ENCODE results near the gene TMBIM4.
"Not testable (repeated sequence)": the region's sequence is repeated elsewhere in the genome, so short reads cannot be mapped to it uniquely, and the experiment has no call there.

Gene TMBIM4, protein sequence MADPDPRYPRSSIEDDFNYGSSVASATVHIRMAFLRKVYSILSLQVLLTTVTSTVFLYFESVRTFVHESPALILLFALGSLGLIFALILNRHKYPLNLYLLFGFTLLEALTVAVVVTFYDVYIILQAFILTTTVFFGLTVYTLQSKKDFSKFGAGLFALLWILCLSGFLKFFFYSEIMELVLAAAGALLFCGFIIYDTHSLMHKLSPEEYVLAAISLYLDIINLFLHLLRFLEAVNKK

DNA sequence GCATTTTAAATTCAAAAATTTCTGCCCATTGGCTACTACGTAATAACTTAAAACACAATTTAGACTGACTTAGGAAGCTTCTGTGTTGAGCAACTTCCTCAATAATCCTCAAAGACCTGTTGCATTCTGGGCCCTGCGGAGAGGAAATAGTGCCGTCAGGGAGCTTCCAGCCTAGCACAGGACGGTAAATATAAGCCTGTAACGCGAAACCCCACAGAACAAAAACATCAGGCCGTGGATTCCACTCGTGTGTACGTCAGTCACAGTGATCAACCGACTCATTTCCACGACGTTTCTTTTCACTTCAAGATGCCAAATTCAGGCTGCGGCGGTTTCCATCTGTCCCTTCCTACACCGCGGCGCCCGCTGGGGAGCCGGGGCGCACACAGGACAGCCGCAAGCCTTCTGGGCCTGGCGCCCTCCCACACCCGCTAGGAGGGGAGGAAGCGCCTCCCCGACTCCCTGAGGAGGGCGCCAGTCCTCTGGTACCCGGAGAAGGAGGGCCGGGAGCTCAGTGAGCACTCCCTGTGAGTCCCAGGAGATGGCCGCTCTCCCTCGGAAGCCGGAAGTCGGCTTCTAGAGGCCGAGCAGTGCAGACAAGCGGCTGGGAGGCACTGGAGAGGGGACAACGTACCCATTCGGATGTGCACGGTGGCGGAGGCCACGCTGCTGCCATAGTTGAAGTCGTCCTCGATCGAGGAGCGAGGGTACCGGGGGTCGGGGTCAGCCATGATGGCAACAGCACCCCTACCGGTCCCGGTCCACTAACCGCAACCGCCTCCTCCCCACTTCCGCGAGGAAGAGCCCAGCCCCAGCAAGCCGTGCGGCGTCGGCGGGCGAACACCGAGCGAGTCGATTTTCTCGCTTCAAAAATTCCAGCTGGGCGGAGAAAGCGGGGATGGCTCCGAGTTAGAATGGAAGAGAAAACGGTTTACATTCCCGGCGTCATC, at the start of gene TMBIM4:
TMBIM4 (minus strand) TSS at position 776 of the 950 bp plus-strand sequence; CDS start at position 731, 45 bp downstream.
- Histone ChIP-seq H3K4me1 (ENCODE audit: control insufficient read depth, insufficient read depth, low read length) (no peaks in the 10 kb centered on the region; the same call in 1 of the 2 replicates), H3K27ac (ENCODE audit: low read depth, low read length) (peak within 1 kb of the TSS; percentile 83; the same call in 1 of the 2 replicates)

DNA sequence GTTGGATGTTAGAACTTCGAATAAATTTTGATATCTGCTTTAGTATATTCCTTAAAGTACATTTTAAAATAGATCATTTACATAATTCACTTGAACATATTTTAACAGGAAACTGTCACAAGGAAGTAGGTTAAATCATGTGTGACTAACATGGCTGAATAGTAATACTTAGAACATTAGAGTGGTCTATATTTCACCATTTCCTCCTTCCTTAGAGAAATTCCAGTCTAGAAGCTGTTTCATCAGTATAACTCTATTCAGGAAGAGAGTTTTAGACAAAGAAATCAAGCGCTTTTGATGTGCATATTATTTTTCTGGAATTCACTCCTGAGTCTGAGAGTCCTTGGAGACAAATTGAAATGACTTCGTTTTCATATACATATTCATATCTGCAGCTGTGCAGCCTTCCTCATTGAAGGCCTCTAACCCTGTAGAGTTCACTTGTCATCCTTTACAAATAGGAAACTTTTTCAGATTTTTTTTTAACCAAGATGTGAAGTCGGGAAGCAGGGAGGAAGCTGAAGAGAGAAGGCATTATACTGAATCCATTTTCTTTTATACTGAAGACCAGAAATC, 47.6 kb upstream of the TMBIM4 start:
- no peak overlapping the region for H3K27ac ChIP-seq (ENCODE audit: low read depth, low read length)
- H3K4me1 ChIP-seq (ENCODE audit: control insufficient read depth, insufficient read depth, low read length) = no peaks in the 10 kb centered on the region
- no peaks in the 10 kb centered on the region for H3K27me3 ChIP-seq (ENCODE audit: control insufficient read depth, insufficient read depth, low read length)
- H3K36me3 ChIP-seq (ENCODE audit: control insufficient read depth, insufficient read depth, low read length) = no peaks in the 10 kb centered on the region
- H3K9ac ChIP-seq (ENCODE audit: low read length) = no peak overlapping the region
- H3K9me3 ChIP-seq (ENCODE audit: control insufficient read depth, insufficient read depth, low read depth, low read length) = peaks cover 19% of the 10 kb centered on the region
- no peak overlapping the region for H3K4me3 ChIP-seq (ENCODE audit: low read depth, low read length)

More for the DNA sequence above, at the start of gene TMBIM4:
- Histone ChIP-seq H3K4me3 (ENCODE audit: low read depth, low read length) (peak within 1 kb of the TSS; percentile 94), H3K36me3 (ENCODE audit: control insufficient read depth, insufficient read depth, low read length) (no peaks in the 10 kb centered on the region), H3K9me3 (ENCODE audit: control insufficient read depth, insufficient read depth, low read depth, low read length) (peaks cover 23% of the 10 kb centered on the region; the same call in 1 of the 2 replicates), H3K27me3 (ENCODE audit: control insufficient read depth, insufficient read depth, low read length) (no peaks in the 10 kb centered on the region), H3K9ac (ENCODE audit: low read length) (peak within 1 kb of the TSS; percentile 92)

DNA sequence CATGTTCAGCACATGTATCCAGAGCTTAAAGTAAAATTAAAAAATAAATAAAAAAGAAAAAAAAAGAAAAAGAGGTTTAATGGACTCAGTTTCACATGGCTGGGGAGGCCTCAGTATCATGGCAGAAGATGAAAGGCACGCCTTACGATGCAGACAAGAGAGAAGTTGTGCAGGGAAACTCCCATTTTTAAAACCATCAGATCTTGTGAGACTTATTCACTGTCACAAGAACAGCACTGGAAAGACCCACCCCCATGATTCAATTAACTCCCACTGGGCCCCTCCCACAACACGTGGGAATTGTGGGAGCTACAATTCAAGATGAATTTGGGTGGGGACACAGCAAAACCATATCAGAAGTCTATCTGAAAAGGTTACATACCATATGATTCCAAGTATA, 43.2 kb upstream of the TMBIM4 start:
- not testable (repeated sequence) for H3K36me3 ChIP-seq (ENCODE audit: control insufficient read depth, insufficient read depth, low read length); H3K9ac ChIP-seq (ENCODE audit: low read length); H3K27me3 ChIP-seq (ENCODE audit: control insufficient read depth, insufficient read depth, low read length); H3K27ac ChIP-seq (ENCODE audit: low read depth, low read length); H3K4me3 ChIP-seq (ENCODE audit: low read depth, low read length); H3K9me3 ChIP-seq (ENCODE audit: control insufficient read depth, insufficient read depth, low read depth, low read length); H3K4me1 ChIP-seq (ENCODE audit: control insufficient read depth, insufficient read depth, low read length)

DNA sequence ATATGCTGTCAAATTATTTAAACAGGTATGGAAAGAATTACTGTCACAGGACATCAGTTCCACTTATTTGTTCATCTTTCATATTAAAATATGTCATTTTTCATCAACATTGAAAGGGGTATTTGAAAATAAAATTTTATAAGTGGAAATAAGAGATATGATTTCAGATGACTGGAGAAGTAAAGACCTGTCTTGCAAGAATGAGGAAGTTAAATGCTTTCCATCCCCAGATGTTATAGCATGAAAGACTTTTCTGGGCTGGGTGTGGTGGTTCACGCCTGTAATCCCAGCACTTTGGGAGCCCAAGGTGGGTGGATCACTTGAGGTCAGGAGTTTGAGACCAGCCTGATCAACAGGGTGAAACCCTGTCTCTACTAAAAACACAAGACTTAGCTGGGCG, 41.8 kb upstream of the TMBIM4 start:
- H3K4me1 ChIP-seq (ENCODE audit: control insufficient read depth, insufficient read depth, low read length); H3K4me3 ChIP-seq (ENCODE audit: low read depth, low read length); H3K36me3 ChIP-seq (ENCODE audit: control insufficient read depth, insufficient read depth, low read length); H3K9ac ChIP-seq (ENCODE audit: low read length); H3K27ac ChIP-seq (ENCODE audit: low read depth, low read length); H3K27me3 ChIP-seq (ENCODE audit: control insufficient read depth, insufficient read depth, low read length); H3K9me3 ChIP-seq (ENCODE audit: control insufficient read depth, insufficient read depth, low read depth, low read length): not testable (repeated sequence)

DNA sequence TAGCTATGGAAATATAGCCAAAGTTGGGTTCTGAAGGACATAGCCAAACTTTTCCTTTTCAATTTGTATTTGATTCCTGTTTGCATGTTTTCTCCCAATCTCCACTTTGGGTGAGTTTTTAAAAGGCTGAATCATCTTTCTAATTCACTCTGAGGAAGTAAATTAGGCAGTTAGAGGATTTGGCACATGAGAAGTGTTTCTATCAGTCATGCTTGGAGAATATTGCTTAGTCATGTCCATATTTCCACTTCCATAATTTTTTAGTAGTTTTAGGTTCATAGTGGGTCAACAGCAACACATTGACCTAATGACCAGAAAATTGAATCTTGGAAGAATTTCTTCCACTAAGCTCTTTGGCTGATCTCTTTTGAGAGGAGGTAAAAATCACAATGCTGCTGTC, 41.0 kb upstream of the TMBIM4 start:
- Histone ChIP-seq H3K27ac (ENCODE audit: low read depth, low read length) (no peak overlapping the region), H3K4me1 (ENCODE audit: control insufficient read depth, insufficient read depth, low read length) (no peaks in the 10 kb centered on the region), H3K4me3 (ENCODE audit: low read depth, low read length) (no peak overlapping the region), H3K27me3 (ENCODE audit: control insufficient read depth, insufficient read depth, low read length) (no peaks in the 10 kb centered on the region), H3K36me3 (ENCODE audit: control insufficient read depth, insufficient read depth, low read length) (no peaks in the 10 kb centered on the region), H3K9ac (ENCODE audit: low read length) (no peak overlapping the region), H3K9me3 (ENCODE audit: control insufficient read depth, insufficient read depth, low read depth, low read length) (no peaks in the 10 kb centered on the region)

DNA sequence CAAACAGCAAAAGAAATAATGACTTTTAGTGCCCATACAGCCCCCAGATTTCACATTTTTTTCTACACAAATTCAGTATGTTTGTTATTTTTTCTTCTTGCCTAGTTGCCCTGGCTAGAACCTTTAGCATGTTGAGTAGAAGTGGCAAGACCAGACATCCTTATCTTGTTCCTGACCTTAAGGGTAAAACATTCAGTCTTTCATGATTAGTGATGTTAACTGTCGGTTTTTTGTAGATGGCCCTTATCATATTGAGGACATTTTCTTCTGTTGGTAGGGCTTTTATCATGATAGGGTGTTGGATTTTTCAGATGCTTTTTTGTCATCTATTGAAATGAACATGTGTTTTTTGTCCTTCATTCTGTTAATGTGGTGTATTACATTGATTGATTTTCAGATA, 36.3 kb upstream of the TMBIM4 start:
- H3K4me3 ChIP-seq (ENCODE audit: low read depth, low read length) = no peak overlapping the region
- no peaks in the 10 kb centered on the region for H3K4me1 ChIP-seq (ENCODE audit: control insufficient read depth, insufficient read depth, low read length)
- no peak overlapping the region for H3K9ac ChIP-seq (ENCODE audit: low read length)
- H3K36me3 ChIP-seq (ENCODE audit: control insufficient read depth, insufficient read depth, low read length) = no peaks in the 10 kb centered on the region
- H3K27ac ChIP-seq (ENCODE audit: low read depth, low read length) = no peak overlapping the region
- no peaks in the 10 kb centered on the region for H3K9me3 ChIP-seq (ENCODE audit: control insufficient read depth, insufficient read depth, low read depth, low read length)
- no peaks in the 10 kb centered on the region for H3K27me3 ChIP-seq (ENCODE audit: control insufficient read depth, insufficient read depth, low read length)

DNA sequence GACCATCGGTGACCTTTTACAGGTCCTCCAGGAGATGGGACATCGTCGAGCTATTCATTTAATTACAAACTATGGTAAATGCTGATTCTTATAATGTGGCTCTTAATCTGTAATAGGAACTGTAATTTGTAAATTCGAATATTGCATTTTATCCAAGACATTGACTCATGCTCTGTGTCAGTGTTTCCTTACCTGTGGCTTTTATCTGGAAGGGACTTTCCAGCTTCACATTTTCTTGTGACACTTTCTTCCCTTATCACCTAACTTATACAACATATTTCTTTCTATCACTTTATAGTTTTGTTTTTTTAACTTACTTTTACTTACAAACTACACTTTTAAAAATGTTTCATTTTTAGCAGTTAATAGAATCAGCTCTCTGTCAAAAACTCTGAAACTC, 34.0 kb upstream of the TMBIM4 start:
- H3K27ac ChIP-seq (ENCODE audit: low read depth, low read length) = no peak overlapping the region
- no peak overlapping the region for H3K4me3 ChIP-seq (ENCODE audit: low read depth, low read length)
- no peaks in the 10 kb centered on the region for H3K27me3 ChIP-seq (ENCODE audit: control insufficient read depth, insufficient read depth, low read length)
- H3K9ac ChIP-seq (ENCODE audit: low read length) = no peak overlapping the region
- peaks cover 5% of the 10 kb centered on the region for H3K9me3 ChIP-seq (ENCODE audit: control insufficient read depth, insufficient read depth, low read depth, low read length)
- no peaks in the 10 kb centered on the region for H3K4me1 ChIP-seq (ENCODE audit: control insufficient read depth, insufficient read depth, low read length)
- no peaks in the 10 kb centered on the region for H3K36me3 ChIP-seq (ENCODE audit: control insufficient read depth, insufficient read depth, low read length)

DNA sequence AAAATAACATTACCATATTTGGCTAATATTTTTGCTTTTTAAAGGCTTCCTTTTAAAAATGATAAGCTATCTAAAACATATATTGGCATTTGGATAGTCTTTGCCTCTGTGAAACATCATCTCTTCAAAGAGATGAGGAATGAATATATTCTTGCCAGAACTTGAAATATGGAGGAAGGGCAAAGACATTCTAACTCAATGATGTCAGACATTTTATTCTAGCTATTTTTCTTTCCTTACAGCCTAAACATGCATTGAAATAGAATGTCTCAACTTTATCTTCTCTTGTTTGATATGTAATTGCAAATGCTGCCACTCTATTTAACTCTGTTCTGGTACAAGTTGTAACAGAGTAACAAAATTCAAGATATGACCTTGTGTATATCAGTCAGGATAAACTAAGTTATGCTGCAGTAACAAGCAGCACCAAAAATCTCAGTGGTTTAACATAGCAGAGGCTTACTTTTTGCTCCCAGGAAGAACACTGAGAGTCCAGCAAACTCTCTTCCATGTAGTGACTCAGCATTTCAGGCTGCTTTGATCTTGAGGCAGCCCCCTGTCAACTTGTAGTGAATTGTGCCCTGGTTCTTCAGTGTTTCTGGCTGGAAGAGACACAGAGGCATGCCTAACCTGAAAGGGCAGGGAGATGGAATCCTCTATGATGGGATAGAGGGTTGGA, 30.2 kb upstream of the TMBIM4 start:
- Histone ChIP-seq H3K9me3 (ENCODE audit: control insufficient read depth, insufficient read depth, low read depth, low read length) (peaks cover 5% of the 10 kb centered on the region), H3K27me3 (ENCODE audit: control insufficient read depth, insufficient read depth, low read length) (no peaks in the 10 kb centered on the region), H3K4me1 (ENCODE audit: control insufficient read depth, insufficient read depth, low read length) (peaks cover 8% of the 10 kb centered on the region), H3K4me3 (ENCODE audit: low read depth, low read length) (no peak overlapping the region), H3K9ac (ENCODE audit: low read length) (no peak overlapping the region), H3K27ac (ENCODE audit: low read depth, low read length) (no peak overlapping the region), H3K36me3 (ENCODE audit: control insufficient read depth, insufficient read depth, low read length) (no peaks in the 10 kb centered on the region)

DNA sequence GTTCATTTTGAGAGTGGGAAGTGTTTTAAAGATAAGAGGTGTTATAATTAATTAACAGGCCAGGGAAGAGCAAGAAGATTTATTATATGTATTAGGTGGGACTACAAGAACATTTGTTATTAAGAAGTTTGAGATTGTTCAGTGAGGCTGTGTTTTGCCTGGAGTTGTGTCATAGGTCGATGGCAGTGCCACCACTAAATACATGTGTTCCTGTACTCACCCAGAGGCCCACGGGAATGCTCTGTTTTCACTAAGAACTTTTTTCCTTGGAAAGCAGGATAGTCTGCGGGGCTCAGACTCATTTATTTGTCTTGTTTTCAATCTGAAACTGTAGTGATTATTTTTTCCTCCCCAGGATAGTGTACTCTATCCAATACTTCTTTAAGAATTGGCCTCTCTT, 29.3 kb upstream of the TMBIM4 start:
- no peaks in the 10 kb centered on the region for H3K36me3 ChIP-seq (ENCODE audit: control insufficient read depth, insufficient read depth, low read length)
- H3K4me1 ChIP-seq (ENCODE audit: control insufficient read depth, insufficient read depth, low read length) = peaks cover 8% of the 10 kb centered on the region
- no peak overlapping the region for H3K4me3 ChIP-seq (ENCODE audit: low read depth, low read length)
- peaks cover 5% of the 10 kb centered on the region for H3K9me3 ChIP-seq (ENCODE audit: control insufficient read depth, insufficient read depth, low read depth, low read length)
- no peak overlapping the region for H3K9ac ChIP-seq (ENCODE audit: low read length)
- H3K27ac ChIP-seq (ENCODE audit: low read depth, low read length) = no peak overlapping the region
- no peaks in the 10 kb centered on the region for H3K27me3 ChIP-seq (ENCODE audit: control insufficient read depth, insufficient read depth, low read length)

DNA sequence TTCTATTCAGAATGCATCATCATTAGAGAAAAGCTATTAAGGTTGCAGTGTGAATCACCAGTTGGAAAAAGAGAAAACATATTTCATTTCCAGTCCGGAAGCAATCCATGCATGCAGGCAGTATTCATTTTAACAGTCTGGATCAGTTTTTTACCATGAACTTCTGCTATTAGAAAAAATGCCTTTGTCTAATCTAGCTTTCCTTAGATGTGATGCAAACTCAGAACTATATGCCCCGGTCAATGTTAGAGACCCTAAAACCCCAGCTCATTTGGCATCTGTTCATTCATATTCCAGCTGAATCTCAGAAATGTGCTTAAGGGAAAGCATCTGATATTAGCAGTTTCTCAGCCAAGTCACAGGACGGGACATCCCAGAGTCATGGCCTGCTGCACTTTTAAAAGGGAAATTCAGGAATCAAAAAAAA, 27.7 kb upstream of the TMBIM4 start:
- no peak overlapping the region for H3K27ac ChIP-seq (ENCODE audit: low read depth, low read length)
- no peak overlapping the region for H3K9ac ChIP-seq (ENCODE audit: low read length)

More for the DNA sequence above, 27.7 kb upstream of the TMBIM4 start:
- Histone ChIP-seq H3K9me3 (ENCODE audit: control insufficient read depth, insufficient read depth, low read depth, low read length) (peaks cover 5% of the 10 kb centered on the region), H3K4me1 (ENCODE audit: control insufficient read depth, insufficient read depth, low read length) (peaks cover 8% of the 10 kb centered on the region), H3K36me3 (ENCODE audit: control insufficient read depth, insufficient read depth, low read length) (no peaks in the 10 kb centered on the region), H3K4me3 (ENCODE audit: low read depth, low read length) (no peak overlapping the region), H3K27me3 (ENCODE audit: control insufficient read depth, insufficient read depth, low read length) (no peaks in the 10 kb centered on the region)
